GM18519 (cell line): Measurements from ENCODE around the gene TNFRSF1B.

Experiments used
- ATAC-seq: cut with Tn5 transposase; IDR thresholded peaks from one replicate; pipeline ENCODE4 v1.9.1; 2021; ENCODE audit warnings: mild to moderate bottlenecking, moderate library complexity; ENCODE audit not compliant: unreplicated experiment, low FRiP score

Gene TNFRSF1B

DNA sequence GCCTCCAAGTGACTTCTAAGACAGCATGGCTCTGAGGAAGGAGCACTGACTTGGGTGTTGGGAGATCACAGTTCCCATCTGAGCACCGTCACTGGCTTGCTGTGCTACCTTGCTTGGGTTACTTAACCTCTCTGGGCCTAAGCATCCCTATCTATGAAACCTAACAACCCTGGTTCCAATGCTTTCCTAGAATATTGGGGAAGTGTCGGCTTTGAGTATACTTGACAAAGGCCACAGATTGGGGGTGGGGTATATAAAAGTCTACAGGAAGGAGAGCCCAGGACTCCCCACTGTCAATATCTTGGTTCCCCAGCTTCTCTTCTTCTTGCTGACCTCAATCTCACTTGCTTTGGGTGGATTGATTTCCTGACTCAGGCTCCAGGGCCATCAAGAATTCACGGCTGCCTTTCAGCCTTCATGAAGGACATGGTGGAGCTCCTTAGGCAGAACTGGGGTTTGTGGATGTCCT is 6.3 kb downstream of the TNFRSF1B start:
- ATAC-seq: no peak

- no peak for ATAC-seq
Measured at GRCh38 chr1:12173631-12174121, 6.9 kb downstream of the TNFRSF1B start.

DNA sequence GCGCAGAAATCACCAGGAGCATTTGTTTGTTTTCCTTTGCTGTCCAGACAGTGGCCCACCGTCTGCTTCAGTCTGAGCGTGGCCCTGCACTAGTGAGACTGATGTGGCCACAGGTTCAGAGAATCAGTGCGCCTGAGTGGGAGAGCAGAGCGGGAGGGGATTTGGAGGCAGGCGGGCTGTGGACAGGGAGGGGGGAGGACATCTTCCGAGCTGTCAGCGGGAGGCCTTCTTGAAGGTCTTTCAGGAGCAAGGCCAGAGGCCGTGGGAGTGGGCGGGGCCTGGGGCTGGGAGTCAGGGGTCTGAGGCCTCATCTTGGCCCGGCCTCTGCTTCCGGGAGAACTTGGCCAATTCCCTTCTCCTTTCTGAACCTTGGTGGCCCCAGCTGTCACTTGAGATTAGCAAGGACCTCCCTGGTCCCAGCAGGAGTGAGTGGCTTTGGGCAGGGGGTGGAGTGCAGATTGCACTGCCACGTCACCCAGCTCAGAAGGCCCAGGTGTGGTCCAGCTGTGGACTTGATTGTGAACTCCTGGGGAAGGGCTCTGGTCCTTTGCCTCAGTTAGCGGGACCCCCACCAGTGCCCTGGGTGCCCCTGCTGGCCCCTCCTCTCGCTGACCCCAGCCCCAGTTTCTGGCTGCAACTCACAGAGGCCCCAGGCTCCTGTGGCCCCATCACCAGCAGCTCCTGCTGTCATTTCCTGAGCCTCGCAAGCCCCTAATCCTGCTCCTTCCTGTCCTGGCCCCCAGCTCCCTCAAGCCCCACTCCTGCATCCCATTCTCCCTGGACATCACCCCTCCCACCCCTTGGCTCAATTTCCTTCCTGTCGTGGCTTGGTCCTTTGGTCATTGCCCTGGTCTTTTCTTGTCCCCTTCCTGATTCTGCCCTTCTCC is 8.4 kb downstream of the TNFRSF1B start:
- no peak for ATAC-seq

DNA sequence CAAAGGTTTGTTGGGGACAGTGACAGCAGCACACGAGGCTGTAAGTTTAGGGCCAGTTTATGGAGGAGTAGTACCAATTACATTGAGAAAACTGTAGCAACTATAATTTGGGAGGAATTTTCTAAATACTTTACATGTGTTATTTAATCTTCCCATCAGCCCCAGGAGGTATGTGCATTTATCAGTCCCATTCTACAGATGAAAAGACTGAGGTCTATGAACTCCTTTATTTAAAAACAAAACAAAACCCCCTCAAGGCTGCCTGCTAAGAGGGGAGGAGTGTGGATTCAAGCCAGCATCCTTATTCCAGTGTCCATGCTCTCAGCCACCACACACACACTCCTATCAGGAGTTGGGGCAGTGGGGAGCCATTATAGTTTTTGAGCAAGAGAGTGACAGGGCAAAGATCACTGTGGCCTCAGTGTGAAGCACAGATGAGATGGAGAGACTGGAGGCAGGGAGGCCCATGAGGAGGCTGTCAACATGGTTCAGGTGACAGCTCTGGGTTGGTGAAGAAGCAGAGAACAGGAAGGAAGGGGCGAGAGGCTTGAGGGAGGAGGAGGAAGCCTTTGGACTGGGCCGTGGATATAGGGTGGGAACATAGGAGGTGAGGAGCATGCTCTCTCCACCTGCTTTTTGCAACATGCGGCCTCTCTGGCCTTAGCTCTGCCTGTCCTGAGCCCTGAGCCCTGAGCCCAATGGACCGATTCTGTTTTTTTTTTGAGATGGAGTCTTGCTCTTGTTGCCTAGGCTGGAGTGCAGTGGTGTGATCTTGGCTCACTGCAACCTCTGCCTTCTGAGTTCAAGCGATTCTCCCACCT is 9.7 kb downstream of the TNFRSF1B start:
- no peak for ATAC-seq

DNA sequence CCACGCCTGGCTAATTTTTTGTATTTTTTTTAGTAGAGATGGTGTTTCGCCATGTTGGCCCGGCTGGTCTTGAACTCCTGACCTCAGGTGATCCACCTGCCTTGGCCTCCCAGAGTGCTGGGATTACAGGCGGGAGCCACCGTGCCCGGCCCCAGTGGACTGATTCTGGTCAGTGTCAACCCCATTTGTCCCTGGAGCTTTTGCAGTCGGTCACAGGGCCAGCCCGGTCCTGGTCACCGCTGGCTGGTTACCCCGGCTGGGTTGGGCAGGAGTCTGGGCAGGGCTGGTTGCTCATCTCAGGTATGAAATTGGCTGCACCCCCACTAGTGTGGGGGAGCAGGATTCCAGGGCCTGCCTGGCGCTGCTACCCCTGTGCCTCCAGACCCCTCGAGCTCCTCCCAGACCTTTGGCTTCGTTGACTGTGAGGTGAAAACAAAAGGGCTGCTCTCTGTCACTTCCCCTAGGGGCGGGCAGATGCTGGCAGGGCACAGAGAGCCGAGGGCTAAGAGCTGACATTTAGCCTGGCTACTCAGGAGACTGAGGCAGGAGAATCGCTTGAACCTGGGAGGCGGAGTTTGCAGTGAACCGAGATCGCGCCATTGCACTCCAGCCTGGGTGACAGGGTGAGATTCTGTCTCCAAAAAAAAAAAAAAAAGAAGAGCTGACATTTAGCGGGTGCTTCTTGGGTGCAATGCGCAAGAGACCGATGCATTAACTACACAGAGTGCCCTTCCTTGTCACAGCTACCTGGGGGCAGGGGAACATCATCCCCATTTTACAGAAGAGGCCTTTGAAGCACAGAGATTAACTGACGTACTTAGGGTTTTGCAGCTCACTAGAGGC is 10.6 kb downstream of the TNFRSF1B start:
- no peak for ATAC-seq

GRCh38 chr1:12177999-12178441 is 11.2 kb downstream of the TNFRSF1B start:
- no peak for ATAC-seq

- ATAC-seq: no peak
Measured at GRCh38 chr1:12178511-12178910, 11.7 kb downstream of the TNFRSF1B start.

GRCh38 chr1:12179111-12179519 is 12.3 kb downstream of the TNFRSF1B start:
- no peak for ATAC-seq

GRCh38 chr1:12179676-12180075 is 12.9 kb downstream of the TNFRSF1B start:
- ATAC-seq: no peak

- no peak for ATAC-seq
Measured at GRCh38 chr1:12180315-12180714, 13.5 kb downstream of the TNFRSF1B start.

- no peak for ATAC-seq
Measured at GRCh38 chr1:12180903-12181302, 14.1 kb downstream of the TNFRSF1B start.

GRCh38 chr1:12181568-12181967 is 14.8 kb downstream of the TNFRSF1B start:
- ATAC-seq: no peak

DNA sequence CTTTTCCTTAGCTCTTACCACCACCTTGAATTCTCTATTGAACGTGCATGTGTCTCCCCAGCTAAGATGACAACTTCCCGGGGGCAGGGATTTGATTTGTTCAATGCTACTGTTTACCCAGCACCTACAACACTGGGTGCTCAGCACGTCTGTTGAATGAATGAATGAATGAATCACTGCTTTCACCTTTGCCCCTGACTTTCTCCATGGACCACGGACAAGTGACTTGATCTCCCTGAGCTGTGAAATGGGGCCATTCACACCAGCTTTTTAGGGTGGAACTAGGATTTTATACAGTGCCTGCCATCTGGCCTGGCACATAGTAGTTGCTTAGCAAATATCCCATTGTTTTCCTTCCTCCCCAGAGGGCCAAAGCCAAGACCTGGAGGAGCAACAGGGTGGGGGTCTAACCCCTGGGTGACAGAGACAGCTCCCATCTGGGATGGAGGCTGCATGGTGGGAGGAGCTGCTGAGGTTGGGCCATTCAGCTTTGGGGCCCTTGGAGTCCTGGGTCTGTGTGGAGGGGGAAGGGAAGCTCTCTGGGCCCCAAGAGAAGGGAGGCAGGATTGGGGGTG is 15.7 kb downstream of the TNFRSF1B start:
- ATAC-seq: no peak

- no peak for ATAC-seq
Measured at GRCh38 chr1:12183095-12183794, 16.5 kb downstream of the TNFRSF1B start.

DNA sequence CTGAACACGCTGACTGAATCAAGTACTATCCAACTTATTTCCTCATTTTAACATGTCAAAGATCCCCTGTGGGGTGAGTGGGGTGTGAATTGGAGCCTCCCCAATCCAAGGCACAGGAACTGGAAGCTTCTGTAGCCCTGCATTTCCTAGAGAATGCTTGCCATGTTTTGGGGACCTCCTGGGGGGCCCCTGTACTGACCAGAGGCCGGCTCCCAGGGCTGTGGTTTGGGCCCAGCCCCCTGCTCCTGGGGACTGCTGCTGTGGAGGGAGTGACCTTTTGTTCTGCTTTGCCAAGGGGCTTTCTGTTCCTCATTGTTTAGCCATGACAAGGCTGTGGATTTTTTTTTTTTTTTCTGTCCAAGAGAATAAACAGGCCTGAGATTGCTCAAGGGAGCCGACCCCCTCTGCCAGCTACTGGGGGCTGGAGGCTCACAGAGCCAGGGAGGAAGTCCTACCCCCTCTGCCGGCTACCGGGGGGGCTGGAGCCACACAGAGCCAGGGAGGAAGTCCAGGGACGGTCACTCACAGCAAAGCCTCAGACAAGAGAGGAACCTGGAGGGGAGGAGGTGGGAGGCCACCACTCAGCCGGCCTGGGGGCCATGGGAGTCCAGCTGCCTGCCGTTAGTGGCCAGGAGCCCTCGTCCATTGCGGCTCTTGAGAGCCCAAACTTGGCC is 17.4 kb downstream of the TNFRSF1B start:
- ATAC-seq: no peak

DNA sequence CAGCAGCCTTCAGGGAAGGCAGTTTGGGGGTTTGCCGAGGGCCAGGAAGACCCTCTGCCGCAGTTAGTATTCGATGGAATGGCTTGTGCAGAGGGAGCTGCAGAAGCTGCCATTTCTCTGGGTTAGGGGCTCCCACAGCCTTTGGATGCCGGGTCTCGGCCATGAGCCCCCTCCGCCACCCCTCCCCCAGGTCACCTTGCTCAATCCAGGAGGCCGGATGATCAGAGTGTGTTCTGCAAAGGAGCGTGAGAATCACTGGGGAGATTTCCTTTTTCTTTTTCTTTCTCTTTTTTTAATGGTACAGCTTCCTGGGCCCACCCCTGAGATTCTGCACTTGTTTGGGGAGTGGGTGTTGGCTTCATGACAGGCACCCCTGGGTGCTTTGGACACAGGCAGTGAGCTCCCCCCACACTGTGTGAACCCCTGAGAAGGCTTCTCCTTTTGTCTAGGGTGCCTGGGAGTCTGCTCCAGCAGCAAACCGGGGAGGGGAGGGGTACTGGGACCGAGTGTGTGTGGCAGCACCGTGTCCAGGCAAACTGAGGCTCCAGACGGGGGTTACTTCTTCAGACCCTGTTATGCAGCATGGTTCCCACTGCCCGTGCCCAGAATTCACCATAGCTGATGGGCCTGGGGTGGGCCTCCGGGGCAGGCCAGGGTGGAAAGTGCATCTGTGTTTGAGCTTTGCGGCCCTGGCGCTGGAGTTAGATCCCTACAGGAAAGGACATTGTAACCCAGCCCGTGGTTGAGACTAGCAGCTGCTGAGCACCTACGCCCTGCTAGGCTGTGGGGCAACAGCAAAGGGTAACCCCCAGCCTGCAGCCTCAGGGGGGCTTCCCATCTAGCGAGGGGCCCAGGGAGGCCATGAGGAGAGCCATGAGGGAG is 18.5 kb downstream of the TNFRSF1B start:
- no peak for ATAC-seq

GRCh38 chr1:12185918-12186678 is 19.3 kb downstream of the TNFRSF1B start:
- no peak for ATAC-seq
